IPS-18a (cell line): Measurements from ENCODE around the gene STAM2.
A peak's percentile ranks its signal among the peaks of the same experiment; 100 is the strongest.
"Not testable (repeated sequence)": the region's sequence is repeated elsewhere in the genome, so short reads cannot be mapped to it uniquely, and the experiment has no call there.

Source experiments
- H3K27ac ChIP-seq: one replicate; pipeline ENCODE4 v1.5.1; 2013; ENCODE audit warnings: low read length
- H3K27me3 ChIP-seq: one replicate; pipeline ENCODE4 v1.6.1; 2013; ENCODE audit warnings: mild to moderate bottlenecking, low read length; ENCODE audit not compliant: control insufficient read depth, insufficient read depth
- H3K36me3 ChIP-seq: one replicate; pipeline ENCODE4 v1.6.1; 2013; ENCODE audit warnings: low read depth, low read length; ENCODE audit not compliant: control insufficient read depth
- H3K4me1 ChIP-seq: one replicate; pipeline ENCODE4 v1.6.1; 2013; ENCODE audit warnings: low read depth, low read length; ENCODE audit not compliant: control insufficient read depth
- H3K4me3 ChIP-seq: one replicate; pipeline ENCODE4 v1.5.1; 2013; ENCODE audit warnings: low read length
- H3K9ac ChIP-seq: one replicate; pipeline ENCODE4 v1.6.1; 2013; ENCODE audit warnings: mild to moderate bottlenecking, low read length, moderate library complexity
- H3K9me3 ChIP-seq: one replicate; pipeline ENCODE4 v1.6.1; 2013; ENCODE audit warnings: low read depth, low read length; ENCODE audit not compliant: control insufficient read depth

STAM2 gene

GRCh38 chr2:152099367-152100050 is 76.1 kb downstream of the STAM2 start:
- Histone ChIP-seq H3K9ac (peak overlapping the region; percentile 51), H3K4me1 (peaks cover 11% of the 10 kb centered on the region), H3K4me3 (peak overlapping the region; percentile 84), H3K27ac (no peak overlapping the region), H3K9me3 (no peaks in the 10 kb centered on the region), H3K36me3 (no peaks in the 10 kb centered on the region), H3K27me3 (peaks cover 70% of the 10 kb centered on the region)

GRCh38 chr2:152098496-152099366 is 76.8 kb downstream of the STAM2 start, which contains the start of gene CACNB4:
Gene CACNB4, minus strand, starts transcription at chr2:152099044.
- Histone ChIP-seq H3K9me3 (no peaks in the 10 kb centered on the region), H3K36me3 (no peaks in the 10 kb centered on the region), H3K27me3 (peaks cover 70% of the 10 kb centered on the region), H3K9ac (peak within 1 kb of the TSS; percentile 51), H3K27ac (no peak within 1 kb of the TSS), H3K4me3 (peak within 1 kb of the TSS; percentile 84), H3K4me1 (peaks cover 11% of the 10 kb centered on the region)

- no peaks in the 10 kb centered on the region for H3K36me3 ChIP-seq
- H3K27me3 ChIP-seq = peaks cover 70% of the 10 kb centered on the region
- H3K4me1 ChIP-seq = peaks cover 11% of the 10 kb centered on the region
- no peak overlapping the region for H3K27ac ChIP-seq
- peak overlapping the region; percentile 84 for H3K4me3 ChIP-seq
- H3K9ac ChIP-seq = no peak overlapping the region
- no peaks in the 10 kb centered on the region for H3K9me3 ChIP-seq
Observed at GRCh38 chr2:152097801-152098495, 77.6 kb downstream of the STAM2 start.

- Histone ChIP-seq H3K27me3 (peaks cover 70% of the 10 kb centered on the region), H3K36me3 (no peaks in the 10 kb centered on the region), H3K9ac (no peak overlapping the region)
Observed at GRCh38 chr2:152097290-152097800, 78.2 kb downstream of the STAM2 start.

GRCh38 chr2:152095146-152095545 is 80.4 kb downstream of the STAM2 start:
- Histone ChIP-seq H3K9ac (no peak overlapping the region), H3K4me1 (peaks cover 11% of the 10 kb centered on the region), H3K4me3 (no peak overlapping the region), H3K27me3 (peaks cover 54% of the 10 kb centered on the region), H3K9me3 (no peaks in the 10 kb centered on the region), H3K27ac (no peak overlapping the region), H3K36me3 (no peaks in the 10 kb centered on the region)

More at GRCh38 chr2:152097290-152097800, 78.2 kb downstream of the STAM2 start:
- Histone ChIP-seq H3K4me3 (peak overlapping the region; percentile 84), H3K9me3 (no peaks in the 10 kb centered on the region), H3K27ac (no peak overlapping the region), H3K4me1 (peaks cover 11% of the 10 kb centered on the region)

- Histone ChIP-seq H3K9me3 (no peaks in the 10 kb centered on the region), H3K36me3 (no peaks in the 10 kb centered on the region), H3K4me1 (peaks cover 7% of the 10 kb centered on the region), H3K27me3 (peaks cover 43% of the 10 kb centered on the region), H3K27ac (no peak overlapping the region), H3K4me3 (no peak overlapping the region), H3K9ac (no peak overlapping the region)
Observed at GRCh38 chr2:152094014-152094413, 81.5 kb downstream of the STAM2 start.

GRCh38 chr2:152093464-152093863 is 82.1 kb downstream of the STAM2 start:
- Histone ChIP-seq H3K27me3 (peaks cover 38% of the 10 kb centered on the region), H3K4me1 (peaks cover 7% of the 10 kb centered on the region)

GRCh38 chr2:152092095-152092494 is 83.5 kb downstream of the STAM2 start:
- Histone ChIP-seq H3K9ac (no peak overlapping the region), H3K27ac (no peak overlapping the region), H3K4me3 (no peak overlapping the region), H3K9me3 (no peaks in the 10 kb centered on the region), H3K4me1 (no peaks in the 10 kb centered on the region), H3K36me3 (no peaks in the 10 kb centered on the region), H3K27me3 (peaks cover 24% of the 10 kb centered on the region)

More at GRCh38 chr2:152093464-152093863, 82.1 kb downstream of the STAM2 start:
- no peaks in the 10 kb centered on the region for H3K36me3 ChIP-seq
- no peaks in the 10 kb centered on the region for H3K9me3 ChIP-seq
- H3K9ac ChIP-seq = no peak overlapping the region
- H3K27ac ChIP-seq = no peak overlapping the region
- no peak overlapping the region for H3K4me3 ChIP-seq

- not testable (repeated sequence) for H3K4me3 ChIP-seq, H3K27ac ChIP-seq, H3K9me3 ChIP-seq, H3K36me3 ChIP-seq, H3K9ac ChIP-seq, H3K4me1 ChIP-seq
- peaks cover 10% of the 10 kb centered on the region for H3K27me3 ChIP-seq
Observed at GRCh38 chr2:152090726-152091125, 84.8 kb downstream of the STAM2 start.

GRCh38 chr2:152089238-152089637 is 86.3 kb downstream of the STAM2 start:
- Histone ChIP-seq H3K27me3 (no peaks in the 10 kb centered on the region), H3K4me3 (no peak overlapping the region), H3K9me3 (no peaks in the 10 kb centered on the region), H3K27ac (no peak overlapping the region), H3K9ac (no peak overlapping the region), H3K4me1 (no peaks in the 10 kb centered on the region), H3K36me3 (no peaks in the 10 kb centered on the region)

GRCh38 chr2:152088006-152088405 is 87.6 kb downstream of the STAM2 start:
- Histone ChIP-seq H3K4me1 (no peaks in the 10 kb centered on the region), H3K27ac (no peak overlapping the region), H3K9ac (no peak overlapping the region), H3K9me3 (no peaks in the 10 kb centered on the region), H3K4me3 (no peak overlapping the region), H3K27me3 (no peaks in the 10 kb centered on the region), H3K36me3 (no peaks in the 10 kb centered on the region)
